ENCODE measurements around the gene GALNT2.

Gene GALNT2

GRCh38 chr1:230083746-230084407 lies 16.8 kb downstream of the GALNT2 start:
- peaks cover 4% of the 10 kb centered on the region; the same call in 1 of the 2 replicates for H3K9me3 ChIP-seq (ENCODE audit: insufficient read depth, low read depth, low read length)
- H3K9ac ChIP-seq (ENCODE audit: low read depth, low read length): peak overlapping the region; percentile 24; the same call in 1 of the 2 replicates
- WGBS: 90% methylated on average over 10 of the region's 10 CpGs
- no peaks in the 10 kb centered on the region for H3K27me3 ChIP-seq (ENCODE audit: insufficient read depth, low read length)
- H3K27ac ChIP-seq (ENCODE audit: low read depth, low read length): no peak overlapping the region; the same call in 1 of the 2 replicates
- peaks cover 42% of the 10 kb centered on the region for H3K4me1 ChIP-seq (ENCODE audit: insufficient read depth, low read length)
- no peaks in the 10 kb centered on the region for H3K36me3 ChIP-seq (ENCODE audit: insufficient read depth, low read length)
- no peak overlapping the region for H3K4me3 ChIP-seq (ENCODE audit: low read length)

GRCh38 chr1:230084408-230085177 lies 17.6 kb downstream of the GALNT2 start:
- 80% methylated on average over 9 of the region's 9 CpGs for WGBS
- Histone ChIP-seq H3K27me3 (ENCODE audit: insufficient read depth, low read length) (no peaks in the 10 kb centered on the region), H3K4me3 (ENCODE audit: low read length) (no peak overlapping the region), H3K27ac (ENCODE audit: low read depth, low read length) (no peak overlapping the region; the same call in 1 of the 2 replicates), H3K36me3 (ENCODE audit: insufficient read depth, low read length) (no peaks in the 10 kb centered on the region), H3K4me1 (ENCODE audit: insufficient read depth, low read length) (peaks cover 34% of the 10 kb centered on the region), H3K9me3 (ENCODE audit: insufficient read depth, low read depth, low read length) (peaks cover 4% of the 10 kb centered on the region; the same call in 1 of the 2 replicates), H3K9ac (ENCODE audit: low read depth, low read length) (peak overlapping the region; percentile 24; the same call in 1 of the 2 replicates)

- Histone ChIP-seq H3K36me3 (ENCODE audit: insufficient read depth, low read length) (no peaks in the 10 kb centered on the region), H3K9ac (ENCODE audit: low read depth, low read length) (no peak overlapping the region), H3K9me3 (ENCODE audit: insufficient read depth, low read depth, low read length) (peaks cover 4% of the 10 kb centered on the region; the same call in 1 of the 2 replicates), H3K4me1 (ENCODE audit: insufficient read depth, low read length) (peaks cover 34% of the 10 kb centered on the region), H3K27ac (ENCODE audit: low read depth, low read length) (no peak overlapping the region), H3K4me3 (ENCODE audit: low read length) (no peak overlapping the region), H3K27me3 (ENCODE audit: insufficient read depth, low read length) (no peaks in the 10 kb centered on the region)
- WGBS: 95% methylated on average over 5 of the region's 5 CpGs
These were observed 18.1 kb downstream of the GALNT2 start for GRCh38 chr1:230085178-230085515.

GRCh38 chr1:230086151-230086550 lies 19.1 kb downstream of the GALNT2 start:
- H3K9me3 ChIP-seq (ENCODE audit: insufficient read depth, low read depth, low read length): peaks cover 4% of the 10 kb centered on the region; the same call in 1 of the 2 replicates
- H3K36me3 ChIP-seq (ENCODE audit: insufficient read depth, low read length): no peaks in the 10 kb centered on the region
- no peak overlapping the region for H3K9ac ChIP-seq (ENCODE audit: low read depth, low read length)
- peaks cover 34% of the 10 kb centered on the region for H3K4me1 ChIP-seq (ENCODE audit: insufficient read depth, low read length)
- H3K27ac ChIP-seq (ENCODE audit: low read depth, low read length): no peak overlapping the region
- no peak overlapping the region for H3K4me3 ChIP-seq (ENCODE audit: low read length)
- no peaks in the 10 kb centered on the region for H3K27me3 ChIP-seq (ENCODE audit: insufficient read depth, low read length)
- 63% methylated on average over 6 of the region's 6 CpGs for WGBS

GRCh38 chr1:230087028-230087716 lies 20.1 kb downstream of the GALNT2 start:
- H3K4me1 ChIP-seq (ENCODE audit: insufficient read depth, low read length): peaks cover 34% of the 10 kb centered on the region
- H3K9ac ChIP-seq (ENCODE audit: low read depth, low read length): no peak overlapping the region
- H3K27ac ChIP-seq (ENCODE audit: low read depth, low read length): no peak overlapping the region
- H3K36me3 ChIP-seq (ENCODE audit: insufficient read depth, low read length): no peaks in the 10 kb centered on the region
- no peaks in the 10 kb centered on the region for H3K27me3 ChIP-seq (ENCODE audit: insufficient read depth, low read length)
- no peak overlapping the region for H3K4me3 ChIP-seq (ENCODE audit: low read length)
- 91% methylated on average over 12 of the region's 12 CpGs for WGBS
- H3K9me3 ChIP-seq (ENCODE audit: insufficient read depth, low read depth, low read length): peaks cover 4% of the 10 kb centered on the region; the same call in 1 of the 2 replicates

GRCh38 chr1:230087717-230088105 lies 20.7 kb downstream of the GALNT2 start:
- peaks cover 34% of the 10 kb centered on the region for H3K4me1 ChIP-seq (ENCODE audit: insufficient read depth, low read length)

GRCh38 chr1:230090194-230090711 lies 23.2 kb downstream of the GALNT2 start:
- Histone ChIP-seq H3K4me1 (ENCODE audit: insufficient read depth, low read length) (peaks cover 19% of the 10 kb centered on the region), H3K9me3 (ENCODE audit: insufficient read depth, low read depth, low read length) (no peaks in the 10 kb centered on the region), H3K36me3 (ENCODE audit: insufficient read depth, low read length) (no peaks in the 10 kb centered on the region), H3K27ac (ENCODE audit: low read depth, low read length) (no peak overlapping the region), H3K9ac (ENCODE audit: low read depth, low read length) (no peak overlapping the region), H3K4me3 (ENCODE audit: low read length) (no peak overlapping the region), H3K27me3 (ENCODE audit: insufficient read depth, low read length) (no peaks in the 10 kb centered on the region)
- 86% methylated on average over 6 of the region's 6 CpGs for WGBS

More at GRCh38 chr1:230087717-230088105, 20.7 kb downstream of the GALNT2 start:
- H3K27ac ChIP-seq (ENCODE audit: low read depth, low read length): no peak overlapping the region
- no peaks in the 10 kb centered on the region for H3K36me3 ChIP-seq (ENCODE audit: insufficient read depth, low read length)
- no peak overlapping the region for H3K9ac ChIP-seq (ENCODE audit: low read depth, low read length)
- H3K4me3 ChIP-seq (ENCODE audit: low read length): no peak overlapping the region
- WGBS: 93% methylated on average over 2 of the region's 3 CpGs
- H3K9me3 ChIP-seq (ENCODE audit: insufficient read depth, low read depth, low read length): peaks cover 3% of the 10 kb centered on the region; the same call in 1 of the 2 replicates
- H3K27me3 ChIP-seq (ENCODE audit: insufficient read depth, low read length): no peaks in the 10 kb centered on the region

GRCh38 chr1:230091473-230092231 lies 24.6 kb downstream of the GALNT2 start:
- Histone ChIP-seq H3K4me1 (ENCODE audit: insufficient read depth, low read length) (peaks cover 5% of the 10 kb centered on the region), H3K27me3 (ENCODE audit: insufficient read depth, low read length) (no peaks in the 10 kb centered on the region), H3K4me3 (ENCODE audit: low read length) (no peak overlapping the region), H3K27ac (ENCODE audit: low read depth, low read length) (no peak overlapping the region), H3K9me3 (ENCODE audit: insufficient read depth, low read depth, low read length) (no peaks in the 10 kb centered on the region), H3K9ac (ENCODE audit: low read depth, low read length) (no peak overlapping the region), H3K36me3 (ENCODE audit: insufficient read depth, low read length) (no peaks in the 10 kb centered on the region)
- 89% methylated on average over 11 of the region's 12 CpGs for WGBS

GRCh38 chr1:230094746-230095145 lies 27.7 kb downstream of the GALNT2 start:
- no peaks in the 10 kb centered on the region for H3K36me3 ChIP-seq (ENCODE audit: insufficient read depth, low read length)
- no peaks in the 10 kb centered on the region; the same call in 1 of the 2 replicates for H3K4me1 ChIP-seq (ENCODE audit: insufficient read depth, low read length)
- no peaks in the 10 kb centered on the region for H3K27me3 ChIP-seq (ENCODE audit: insufficient read depth, low read length)
- H3K9ac ChIP-seq (ENCODE audit: low read depth, low read length): no peak overlapping the region
- WGBS: 93% methylated on average over 14 of the region's 14 CpGs
- H3K27ac ChIP-seq (ENCODE audit: low read depth, low read length): no peak overlapping the region
- H3K4me3 ChIP-seq (ENCODE audit: low read length): no peak overlapping the region
- H3K9me3 ChIP-seq (ENCODE audit: insufficient read depth, low read depth, low read length): no peaks in the 10 kb centered on the region

GRCh38 chr1:230095938-230096337 lies 28.9 kb downstream of the GALNT2 start:
- WGBS: 84% methylated on average over 5 of the region's 5 CpGs
- Histone ChIP-seq H3K27ac (ENCODE audit: low read depth, low read length) (no peak overlapping the region), H3K4me1 (ENCODE audit: insufficient read depth, low read length) (peaks cover 3% of the 10 kb centered on the region), H3K27me3 (ENCODE audit: insufficient read depth, low read length) (no peaks in the 10 kb centered on the region), H3K9ac (ENCODE audit: low read depth, low read length) (no peak overlapping the region), H3K9me3 (ENCODE audit: insufficient read depth, low read depth, low read length) (no peaks in the 10 kb centered on the region), H3K36me3 (ENCODE audit: insufficient read depth, low read length) (no peaks in the 10 kb centered on the region), H3K4me3 (ENCODE audit: low read length) (no peak overlapping the region)
